ENCODE measurements around the gene EFCAB6. TPM values are rescaled to one million over a fixed set of nuclear protein-coding genes. Genes with fewer than 3 reads are reported as not detected.

EFCAB6 gene
- total RNA-seq, 2 experiments from 2014 or later, result 0.26 to 0.39 TPM

DNA sequence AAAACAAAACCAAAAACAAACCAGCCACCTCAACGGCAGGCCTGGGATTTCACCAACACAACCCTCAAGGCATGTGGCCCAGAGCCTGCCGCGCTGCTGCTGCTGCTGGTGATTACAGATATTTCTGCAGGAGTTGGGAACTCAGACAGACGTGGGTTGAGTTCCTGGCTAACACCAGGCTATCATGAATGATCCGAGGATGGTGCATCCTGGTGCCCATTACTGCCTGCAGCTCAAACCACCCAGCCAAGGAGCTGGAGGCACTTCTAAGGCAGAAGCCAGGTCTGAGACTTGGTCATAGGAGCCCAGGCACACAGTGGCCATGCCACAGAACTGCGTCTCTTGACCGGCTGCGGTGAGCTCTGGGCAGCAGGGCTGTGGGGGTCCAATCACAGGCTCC is 248.5 kb downstream of the EFCAB6 start:
- no peak for DNase-seq
- Mint-ChIP-seq H3K36me3 (ENCODE audit: low read depth) (no peaks in the 10 kb centered on the region), H3K4me3 (no peak overlapping the region), H3K27ac (no peak overlapping the region), H3K4me1 (ENCODE audit: low read depth) (no peaks in the 10 kb centered on the region), H3K27me3 (ENCODE audit: low read depth) (no peaks in the 10 kb centered on the region), H3K9me3 (ENCODE audit: insufficient read depth) (no peaks in the 10 kb centered on the region)
- ATAC-seq, result no peak
- POLR2A ChIA-PET, result no interaction called here
- CTCF ChIA-PET, result no interaction called here

DNA sequence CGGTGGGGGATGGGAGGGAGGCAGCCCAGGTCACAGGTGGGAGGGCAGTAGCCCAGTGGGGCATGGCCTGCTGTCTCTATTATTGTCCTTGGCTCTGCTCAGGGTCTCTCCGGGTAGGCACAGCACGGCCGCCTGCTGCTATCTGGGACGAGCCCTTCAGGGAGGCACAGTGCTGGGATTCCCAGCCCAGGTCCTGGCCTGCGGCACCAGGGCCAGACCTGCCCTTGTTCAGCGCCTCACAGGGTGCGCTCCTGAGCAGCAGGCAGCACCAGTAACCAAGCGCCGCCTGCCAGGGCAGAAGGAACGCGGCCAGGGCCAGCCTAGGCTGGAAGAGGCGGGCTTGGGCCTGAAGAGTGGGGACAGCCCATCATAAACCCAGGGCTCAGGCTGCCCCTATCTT is 249.3 kb downstream of the EFCAB6 start:
- H3K4me1 Mint-ChIP-seq (ENCODE audit: low read depth), result no peaks in the 10 kb centered on the region
- no peaks in the 10 kb centered on the region for H3K9me3 Mint-ChIP-seq (ENCODE audit: insufficient read depth)
- ChIA-PET POLR2A (no interaction called here), CTCF (no interaction called here)
- ATAC-seq, result no peak
- H3K4me3 Mint-ChIP-seq, result no peak overlapping the region
- DNase-seq, result no peak
- no peak overlapping the region for H3K27ac Mint-ChIP-seq
- H3K27me3 Mint-ChIP-seq (ENCODE audit: low read depth), result no peaks in the 10 kb centered on the region
- H3K36me3 Mint-ChIP-seq (ENCODE audit: low read depth), result no peaks in the 10 kb centered on the region

DNA sequence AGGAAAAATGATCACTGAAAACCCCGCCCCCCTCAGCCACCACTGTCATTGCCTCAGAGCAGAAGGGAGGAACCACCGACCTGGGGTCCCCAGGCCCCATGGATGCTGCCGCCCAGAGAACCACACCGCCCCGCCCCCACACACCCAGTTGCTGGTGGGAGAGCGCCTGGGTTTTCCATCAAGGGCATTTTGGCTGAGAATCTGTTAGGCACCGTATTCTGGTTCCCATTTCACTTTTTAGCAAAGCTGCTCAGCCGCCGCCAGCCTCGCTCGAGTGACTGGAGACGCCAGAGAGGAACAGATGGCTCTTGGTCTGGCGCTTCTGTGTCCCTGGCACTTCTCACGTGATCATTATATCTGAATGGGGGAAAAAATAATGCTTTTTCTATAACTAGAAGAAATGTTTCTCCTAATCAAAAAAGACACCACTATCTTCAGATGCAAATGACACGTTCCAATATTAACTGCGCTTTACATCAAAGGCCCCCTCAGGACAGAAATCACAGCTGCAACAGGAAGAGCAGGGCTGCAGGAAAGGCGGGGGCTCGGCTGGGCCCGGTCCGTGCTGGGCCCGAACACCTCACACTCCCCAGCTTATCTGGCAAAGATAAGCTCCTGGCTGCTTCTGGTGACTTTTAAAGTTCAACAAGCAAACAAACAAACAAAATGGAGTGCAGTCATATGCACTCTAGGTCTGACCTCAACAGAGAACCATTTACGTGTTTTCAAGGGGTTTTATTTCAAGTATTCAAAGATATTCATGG is 250.5 kb downstream of the EFCAB6 start:
- Mint-ChIP-seq H3K4me1 (ENCODE audit: low read depth) (no peaks in the 10 kb centered on the region), H3K36me3 (ENCODE audit: low read depth) (no peaks in the 10 kb centered on the region), H3K4me3 (no peak overlapping the region), H3K9me3 (ENCODE audit: insufficient read depth) (no peaks in the 10 kb centered on the region), H3K27me3 (ENCODE audit: low read depth) (no peaks in the 10 kb centered on the region), H3K27ac (no peak overlapping the region)
- POLR2A ChIA-PET, result no interaction called here
- ATAC-seq (no peak), DNase-seq (no peak)
- CTCF ChIA-PET, result no interaction called here

DNA sequence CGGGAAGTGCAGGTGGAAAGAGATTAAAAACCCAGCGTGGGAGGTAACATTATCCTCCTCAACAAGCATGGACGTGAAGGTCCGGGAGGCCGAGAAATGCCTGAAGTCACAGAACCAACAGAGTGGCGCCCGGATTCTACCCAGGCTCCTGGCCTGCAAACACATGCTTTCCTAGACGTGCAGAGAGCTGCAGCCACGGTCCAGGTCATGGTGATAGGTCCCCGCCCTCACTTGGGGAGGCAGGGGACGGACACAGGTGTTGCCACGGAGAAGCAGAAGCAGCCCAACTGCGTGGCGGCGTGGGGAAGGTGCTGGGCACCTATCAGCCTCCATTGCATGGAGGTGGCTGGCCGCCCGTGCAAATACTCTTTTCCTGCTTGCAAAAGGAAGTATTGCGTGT is 251.5 kb downstream of the EFCAB6 start:
- DNase-seq, result no peak

DNA sequence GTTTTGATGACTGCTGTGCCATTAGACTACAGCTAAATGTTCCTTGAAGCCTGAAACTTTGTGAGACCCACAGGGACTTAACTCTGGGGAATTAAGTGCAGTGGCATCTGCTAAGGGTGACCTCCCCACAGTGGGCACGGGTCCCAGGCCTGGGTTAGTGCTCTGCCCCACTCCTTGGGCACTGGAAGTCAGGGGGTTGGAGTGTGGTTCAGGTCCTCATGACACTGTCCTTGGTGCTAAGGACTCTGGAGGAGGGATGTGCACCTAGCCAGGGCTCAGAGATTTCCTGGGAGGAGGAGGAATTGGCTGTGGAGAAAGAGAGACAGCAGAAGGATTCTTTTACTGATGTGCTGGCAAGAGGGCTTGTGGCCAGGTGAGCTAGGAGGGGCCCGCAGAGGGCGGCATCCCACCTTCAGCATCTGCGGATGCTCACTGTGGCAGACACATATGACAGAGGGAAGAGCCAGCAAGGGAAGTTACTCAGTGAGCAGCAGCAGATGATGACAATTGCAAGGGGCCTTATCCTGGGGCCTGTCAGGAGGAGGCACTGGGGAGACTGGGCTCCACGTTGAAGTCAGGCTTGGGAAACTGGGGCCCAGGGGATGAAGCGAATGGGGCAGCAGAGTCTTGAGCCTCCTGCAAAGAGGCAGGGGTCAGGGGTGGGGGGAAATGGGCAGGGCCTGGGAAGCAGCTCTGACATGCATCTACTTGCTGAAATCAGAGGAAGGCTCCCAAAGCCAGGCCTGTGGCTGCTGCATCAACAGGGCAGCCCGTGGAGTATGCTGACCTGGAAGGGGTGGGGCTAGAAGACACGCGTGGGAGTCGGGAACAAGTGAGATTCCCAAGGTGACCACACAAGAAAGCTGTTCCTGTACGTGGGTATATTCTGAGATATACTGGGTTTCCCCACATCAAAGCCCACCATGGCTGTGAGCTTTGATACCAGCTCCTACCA is 256.3 kb downstream of the EFCAB6 start:
- ChIA-PET CTCF (no interaction called here), POLR2A (no interaction called here)
- Mint-ChIP-seq H3K36me3 (ENCODE audit: low read depth) (no peaks in the 10 kb centered on the region), H3K27ac (no peak overlapping the region), H3K9me3 (ENCODE audit: insufficient read depth) (no peaks in the 10 kb centered on the region), H3K4me1 (ENCODE audit: low read depth) (no peaks in the 10 kb centered on the region), H3K4me3 (no peak overlapping the region), H3K27me3 (ENCODE audit: low read depth) (peaks cover 3% of the 10 kb centered on the region)
- no peak for ATAC-seq
- no peak for DNase-seq

More for the DNA sequence above, 251.5 kb downstream of the EFCAB6 start:
- no peaks in the 10 kb centered on the region for H3K36me3 Mint-ChIP-seq (ENCODE audit: low read depth)
- no peaks in the 10 kb centered on the region for H3K9me3 Mint-ChIP-seq (ENCODE audit: insufficient read depth)
- H3K4me1 Mint-ChIP-seq (ENCODE audit: low read depth), result no peaks in the 10 kb centered on the region
- H3K27me3 Mint-ChIP-seq (ENCODE audit: low read depth), result no peaks in the 10 kb centered on the region
- ATAC-seq, result no peak
- ChIA-PET POLR2A (no interaction called here), CTCF (no interaction called here)
- H3K4me3 Mint-ChIP-seq, result no peak overlapping the region
- no peak overlapping the region for H3K27ac Mint-ChIP-seq

DNA sequence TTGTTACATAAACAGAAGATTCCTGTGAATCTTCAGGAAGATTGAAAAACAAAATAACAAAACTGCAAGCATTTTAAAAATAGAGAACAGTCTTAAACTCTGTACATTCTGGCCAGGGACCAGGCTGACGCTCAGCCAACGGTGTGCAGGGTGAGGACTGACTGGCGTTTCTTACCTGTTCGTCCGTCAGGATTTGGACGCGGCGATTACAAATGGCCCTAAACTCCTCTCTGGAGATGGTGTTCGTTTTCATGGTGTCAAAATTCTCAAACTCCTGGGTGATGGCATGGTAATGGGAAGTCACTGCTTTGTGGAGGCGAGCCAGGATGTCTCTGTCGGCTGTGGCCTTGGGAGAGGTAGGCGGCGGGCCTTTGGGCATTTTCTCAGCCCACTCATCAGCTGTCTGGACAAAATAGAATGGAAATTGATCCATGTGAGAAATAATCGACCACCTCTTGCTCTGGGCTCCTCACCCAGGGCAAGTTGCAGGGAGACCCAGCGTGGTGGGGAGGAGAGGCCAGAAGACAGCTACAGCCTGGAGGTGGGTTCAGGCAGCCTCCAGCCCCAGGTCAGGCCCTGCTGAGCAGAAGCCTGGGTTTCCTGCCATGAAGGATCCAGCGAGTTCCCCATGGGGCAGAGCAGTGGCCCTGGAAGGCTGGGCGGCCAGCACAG is 257.3 kb downstream of the EFCAB6 start:
- Mint-ChIP-seq H3K9me3 (ENCODE audit: insufficient read depth) (no peaks in the 10 kb centered on the region), H3K27ac (no peak overlapping the region), H3K36me3 (ENCODE audit: low read depth) (no peaks in the 10 kb centered on the region), H3K27me3 (ENCODE audit: low read depth) (peaks cover 3% of the 10 kb centered on the region), H3K4me3 (no peak overlapping the region), H3K4me1 (ENCODE audit: low read depth) (no peaks in the 10 kb centered on the region)
- ChIA-PET POLR2A (no interaction called here), CTCF (no interaction called here)
- DNase-seq (no peak), ATAC-seq (no peak)

DNA sequence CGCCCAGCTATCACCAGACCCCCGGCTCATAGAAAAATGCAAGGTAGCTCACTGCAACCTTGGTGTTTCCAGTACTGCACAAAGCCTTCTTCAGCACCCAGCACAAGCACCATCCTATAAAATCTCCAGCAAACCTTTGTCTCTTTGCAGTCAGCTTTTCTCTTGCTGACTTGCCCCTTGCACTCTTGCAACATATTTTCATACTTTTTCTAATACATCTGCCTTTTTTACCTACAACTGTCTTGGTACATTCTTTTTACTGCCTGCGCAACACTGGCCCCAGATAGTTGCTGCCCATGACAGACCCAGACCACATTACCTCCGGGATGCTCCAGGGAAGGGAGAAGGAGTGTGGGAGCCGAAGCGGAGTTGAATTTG is 257.9 kb downstream of the EFCAB6 start:
- no peak for DNase-seq
- no peak for ATAC-seq
- CTCF ChIA-PET, result no interaction called here
- Mint-ChIP-seq H3K27me3 (ENCODE audit: low read depth) (peaks cover 3% of the 10 kb centered on the region), H3K36me3 (ENCODE audit: low read depth) (no peaks in the 10 kb centered on the region), H3K4me1 (ENCODE audit: low read depth) (no peaks in the 10 kb centered on the region), H3K4me3 (no peak overlapping the region), H3K27ac (no peak overlapping the region), H3K9me3 (ENCODE audit: insufficient read depth) (no peaks in the 10 kb centered on the region)
- POLR2A ChIA-PET, result no interaction called here

DNA sequence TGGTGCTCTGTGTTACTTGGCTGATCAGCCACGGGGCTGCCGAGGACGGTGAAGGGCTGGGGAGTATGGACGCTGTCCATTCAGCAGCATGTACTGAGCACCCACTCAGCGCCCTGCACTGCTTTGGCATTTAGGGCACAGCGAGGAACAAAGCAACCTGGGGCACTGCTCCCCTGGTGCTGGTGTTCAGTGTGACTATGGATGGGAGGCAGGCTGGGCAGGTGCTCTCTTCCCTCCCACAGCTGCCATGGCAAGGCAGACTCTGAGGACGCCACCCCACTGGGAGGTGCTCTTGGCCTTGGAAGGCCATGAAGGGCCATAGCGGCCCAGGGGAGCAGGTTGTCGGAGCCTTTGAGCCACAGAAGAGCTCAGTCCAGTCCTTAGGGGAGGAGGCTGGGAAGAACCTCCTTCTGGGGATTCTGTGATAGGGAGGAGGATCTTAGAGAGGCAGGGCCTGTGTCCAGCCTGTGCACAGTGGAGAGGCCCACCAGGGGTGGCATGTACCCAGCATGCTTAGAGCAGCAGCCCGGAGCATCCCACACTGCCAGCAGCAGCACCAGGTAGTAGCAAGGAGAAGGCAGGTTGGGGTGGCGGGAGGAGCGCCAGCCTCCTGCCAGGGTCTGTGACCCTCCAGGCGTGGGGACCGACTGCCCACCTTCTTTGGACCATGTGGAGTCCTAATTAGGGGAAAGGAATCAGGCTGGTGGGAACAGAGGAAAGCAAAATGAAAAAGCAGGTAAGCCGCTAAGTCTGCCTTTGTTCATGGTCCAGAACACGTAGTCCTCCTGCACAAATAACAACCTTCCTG is 258.4 kb downstream of the EFCAB6 start:
- H3K27ac Mint-ChIP-seq, result no peak overlapping the region
- H3K4me1 Mint-ChIP-seq (ENCODE audit: low read depth), result no peaks in the 10 kb centered on the region
- ChIA-PET CTCF (no interaction called here), POLR2A (no interaction called here)
- no peak overlapping the region for H3K4me3 Mint-ChIP-seq
- H3K36me3 Mint-ChIP-seq (ENCODE audit: low read depth), result no peaks in the 10 kb centered on the region
- no peak for ATAC-seq
- DNase-seq, result no peak
- no peaks in the 10 kb centered on the region for H3K9me3 Mint-ChIP-seq (ENCODE audit: insufficient read depth)
- H3K27me3 Mint-ChIP-seq (ENCODE audit: low read depth), result peaks cover 3% of the 10 kb centered on the region

DNA sequence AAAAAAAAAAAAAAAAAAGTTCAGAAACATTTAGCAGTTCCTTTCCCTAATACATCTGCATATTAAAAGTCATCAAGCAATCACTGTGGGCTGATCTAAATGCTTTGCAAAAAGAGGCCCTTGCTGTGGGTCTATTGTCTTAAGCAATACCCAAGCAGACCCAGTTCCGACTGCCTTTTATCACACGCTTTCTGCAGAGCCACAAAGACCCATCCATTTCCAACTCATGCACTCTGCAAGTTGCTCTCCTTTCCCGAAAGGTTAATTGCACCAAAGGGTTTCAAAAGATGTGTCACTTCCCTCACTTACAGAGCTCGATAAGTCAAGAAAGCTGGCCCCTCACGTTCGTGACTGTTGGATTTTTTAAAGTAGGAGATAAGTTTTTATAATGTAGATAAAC is 261.4 kb downstream of the EFCAB6 start:
- CTCF ChIA-PET, result no interaction called here

DNA sequence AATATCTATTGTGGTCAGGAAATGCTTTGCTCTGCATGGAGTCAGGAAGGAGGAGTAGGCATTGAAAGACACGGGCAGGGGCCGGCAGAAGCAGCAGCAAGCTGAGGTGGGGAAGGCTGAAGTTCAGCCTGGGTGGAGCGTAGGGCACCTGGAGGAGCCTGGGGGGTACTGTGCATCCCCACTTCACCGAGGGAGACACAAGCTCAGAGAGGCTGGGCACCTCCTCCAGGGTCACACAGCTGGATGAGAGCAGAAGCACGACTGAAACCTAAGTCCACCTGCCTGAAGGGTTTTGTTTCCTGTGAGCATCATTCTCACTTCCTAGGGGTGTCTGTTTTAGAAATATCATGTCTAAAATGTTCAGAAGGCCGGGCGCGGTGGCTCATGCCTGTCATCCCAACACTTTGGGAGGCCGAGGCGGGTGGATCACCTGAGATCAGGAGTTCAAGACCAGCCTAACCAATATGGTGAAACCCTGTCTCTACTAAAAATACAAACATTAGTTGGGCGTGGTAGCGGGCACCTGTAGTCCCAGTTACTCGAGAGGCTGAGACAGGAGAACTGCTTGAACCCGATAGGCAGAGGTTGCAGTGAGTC is 262.0 kb downstream of the EFCAB6 start:
- H3K36me3 Mint-ChIP-seq (ENCODE audit: low read depth), result no peaks in the 10 kb centered on the region
- H3K4me1 Mint-ChIP-seq (ENCODE audit: low read depth), result no peaks in the 10 kb centered on the region
- H3K9me3 Mint-ChIP-seq (ENCODE audit: insufficient read depth), result no peaks in the 10 kb centered on the region
- peaks cover 5% of the 10 kb centered on the region for H3K27me3 Mint-ChIP-seq (ENCODE audit: low read depth)
- ChIA-PET POLR2A (no interaction called here), CTCF (no interaction called here)
- DNase-seq, result no peak
- no peak for ATAC-seq
- H3K27ac Mint-ChIP-seq, result no peak overlapping the region
- H3K4me3 Mint-ChIP-seq, result no peak overlapping the region

More for the DNA sequence above, 261.4 kb downstream of the EFCAB6 start:
- Mint-ChIP-seq H3K4me1 (ENCODE audit: low read depth) (no peaks in the 10 kb centered on the region), H3K27ac (no peak overlapping the region), H3K4me3 (no peak overlapping the region), H3K9me3 (ENCODE audit: insufficient read depth) (no peaks in the 10 kb centered on the region), H3K36me3 (ENCODE audit: low read depth) (no peaks in the 10 kb centered on the region), H3K27me3 (ENCODE audit: low read depth) (peaks cover 5% of the 10 kb centered on the region)
- DNase-seq (no peak), ATAC-seq (no peak)
- POLR2A ChIA-PET, result no interaction called here

DNA sequence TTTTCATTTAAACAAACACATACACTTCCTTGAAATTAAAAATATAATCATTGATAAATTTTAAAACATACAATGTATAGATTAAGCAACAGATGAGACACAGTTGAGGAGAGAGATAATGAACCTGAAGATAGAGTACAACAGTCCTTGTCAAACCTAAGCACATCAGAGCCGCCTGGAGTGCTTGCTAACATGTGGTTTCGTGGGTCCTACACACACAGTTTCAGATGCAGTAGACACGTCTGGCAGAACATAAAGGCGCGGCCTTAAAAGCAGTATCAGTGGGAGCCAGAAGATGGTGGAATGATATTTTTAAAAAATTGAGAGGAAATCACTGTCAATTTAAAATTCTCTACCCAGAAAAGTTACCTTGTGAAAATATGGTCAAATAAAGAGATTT is 265.9 kb downstream of the EFCAB6 start:
- DNase-seq (no peak), ATAC-seq (no peak)
- H3K4me3 Mint-ChIP-seq, result no peak overlapping the region
- H3K9me3 Mint-ChIP-seq (ENCODE audit: insufficient read depth), result no peaks in the 10 kb centered on the region
- no peaks in the 10 kb centered on the region for H3K36me3 Mint-ChIP-seq (ENCODE audit: low read depth)
- H3K4me1 Mint-ChIP-seq (ENCODE audit: low read depth), result no peaks in the 10 kb centered on the region
- peaks cover 2% of the 10 kb centered on the region for H3K27me3 Mint-ChIP-seq (ENCODE audit: low read depth)
- POLR2A ChIA-PET, result no interaction called here
- H3K27ac Mint-ChIP-seq, result no peak overlapping the region
- CTCF ChIA-PET, result no interaction called here
